Loucy (cell line): ENCODE results near the gene TSHZ2.

Experiments used
- H2AFZ ChIP-seq: fragments of 200-600 bp; sonication (generic); 2 replicates; pipeline ENCODE4 v1.6.0; 2016; ENCODE audit warnings: antibody characterized with exemption, mild to moderate bottlenecking, low read length, moderate library complexity
- H3F3A ChIP-seq: fragments of 200-600 bp; 2 replicates; pipeline ENCODE4 v1.6.0; 2016; ENCODE audit warnings: antibody characterized with exemption, low read depth, mild to moderate bottlenecking
- H3K27me3 ChIP-seq: fragments of 200-600 bp; sonication (generic); 2 replicates; pipeline ENCODE4 v1.6.1; 2014; ENCODE audit warnings: low read length, mild to moderate bottlenecking; ENCODE audit not compliant: insufficient read depth, poor library complexity, severe bottlenecking
- H3K36me3 ChIP-seq: fragments of 200-600 bp; sonication (generic); 2 replicates; pipeline ENCODE4 v1.6.1; 2016; ENCODE audit warnings: low read length; ENCODE audit not compliant: insufficient read depth
- H3K4me1 ChIP-seq: fragments of 200-600 bp; sonication (generic); 2 replicates; pipeline ENCODE4 v1.5.1; 2014; ENCODE audit warnings: low read length, mild to moderate bottlenecking; ENCODE audit not compliant: insufficient read depth, poor library complexity, severe bottlenecking
- H3K4me2 ChIP-seq: fragments of 200-600 bp; sonication (generic); 2 replicates; pipeline ENCODE4 v1.6.0; 2014; ENCODE audit warnings: antibody characterized with exemption, low read length, low read depth, mild to moderate bottlenecking; ENCODE audit not compliant: poor library complexity, severe bottlenecking
- H3K4me3 ChIP-seq: fragments of 200-600 bp; sonication (generic); 2 replicates; pipeline ENCODE4 v1.5.1; 2014; ENCODE audit warnings: low read length, mild to moderate bottlenecking, mixed read lengths; ENCODE audit not compliant: poor library complexity, severe bottlenecking
- H3K79me2 ChIP-seq: fragments of 200-600 bp; sonication (generic); 2 replicates; pipeline ENCODE4 v1.6.1; 2014; ENCODE audit warnings: low read length; ENCODE audit not compliant: insufficient read depth
- H3K9ac ChIP-seq: fragments of 200-600 bp; sonication (generic); 2 replicates; pipeline ENCODE4 v1.6.0; 2014; ENCODE audit warnings: mild to moderate bottlenecking, low read depth, low read length, moderate library complexity; ENCODE audit not compliant: poor library complexity, severe bottlenecking
- H3K9me2 ChIP-seq: fragments of 200-600 bp; sonication (generic); replicated peaks from 2 replicates; pipeline ENCODE4 v1.6.1; 2016; ENCODE audit warnings: low read depth, low read length, mixed read lengths
- H3K9me3 ChIP-seq: fragments of 200-600 bp; sonication (generic); 2 replicates; pipeline ENCODE4 v1.6.1; 2014; ENCODE audit warnings: mild to moderate bottlenecking, antibody characterized with exemption, low read length, low read depth; ENCODE audit not compliant: insufficient read depth
- H4K20me1 ChIP-seq: fragments of 200-600 bp; sonication (generic); 2 replicates; pipeline ENCODE4 v1.6.0; 2014; ENCODE audit warnings: antibody characterized with exemption, low read length, mild to moderate bottlenecking; ENCODE audit not compliant: insufficient read depth, poor library complexity, severe bottlenecking
- CTCF ChIP-seq: fragments of 200-600 bp; sonication (generic); conservative IDR thresholded peaks from 2 replicates; pipeline ENCODE4 v1.5.1; 2014; ENCODE audit warnings: mild to moderate bottlenecking, antibody characterized with exemption, low read length
- EZH2phosphoT487 ChIP-seq: fragments of 200-600 bp; IDR thresholded peaks from 2 replicates; pipeline ENCODE4 v1.6.1; 2018; ENCODE audit warnings: antibody characterized with exemption, mild to moderate bottlenecking, moderate library complexity, borderline replicate concordance

Gene TSHZ2

GRCh38 chr20:53161073-53161472, 188.9 kb downstream of the TSHZ2 start:
- Histone ChIP-seq H3K9me3 (no peaks in the 10 kb centered on the region), H3K4me3 (no peak overlapping the region), H3K4me1 (no peaks in the 10 kb centered on the region), H3K9ac (no peak overlapping the region), H4K20me1 (no peaks in the 10 kb centered on the region), H3K36me3 (no peaks in the 10 kb centered on the region), H3F3A (no peaks in the 10 kb centered on the region), H2AFZ (no peak overlapping the region), H3K9me2 (no peaks in the 10 kb centered on the region), H3K27me3 (no peaks in the 10 kb centered on the region), H3K79me2 (no peaks in the 10 kb centered on the region), H3K4me2 (no peak overlapping the region)
- TF ChIP-seq EZH2phosphoT487 = no peak
- TF ChIP-seq CTCF = no peak

DNA sequence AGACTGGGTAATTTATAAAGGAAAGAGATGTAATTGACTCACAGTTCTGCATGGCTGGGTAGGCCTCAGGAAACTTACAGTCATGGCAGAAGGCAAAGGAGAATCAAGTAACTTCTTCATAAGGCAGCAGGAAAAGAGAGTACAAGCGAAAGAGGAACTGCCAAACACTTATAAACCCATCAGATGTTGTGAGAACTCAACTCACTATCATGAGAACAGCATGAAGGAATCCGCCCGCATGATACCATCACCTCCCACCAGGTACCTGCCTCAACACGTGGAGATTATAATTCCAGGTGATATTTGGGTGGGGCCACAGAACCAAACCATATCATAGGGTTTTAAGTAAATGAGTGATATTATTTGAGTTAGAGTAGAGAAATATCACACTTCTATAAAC, 189.3 kb downstream of the TSHZ2 start:
- H3K9me3 ChIP-seq = no peaks in the 10 kb centered on the region
- no peaks in the 10 kb centered on the region for H3K36me3 ChIP-seq
- no peak overlapping the region for H3K4me3 ChIP-seq
- H3K9me2 ChIP-seq = no peaks in the 10 kb centered on the region
- no peak overlapping the region for H2AFZ ChIP-seq
- no peak overlapping the region for H3K4me2 ChIP-seq
- no peaks in the 10 kb centered on the region for H3F3A ChIP-seq
- no peaks in the 10 kb centered on the region for H3K4me1 ChIP-seq
- TF ChIP-seq EZH2phosphoT487 (no peak), CTCF (no peak)
- no peaks in the 10 kb centered on the region for H3K79me2 ChIP-seq
- H4K20me1 ChIP-seq = no peaks in the 10 kb centered on the region
- no peaks in the 10 kb centered on the region for H3K27me3 ChIP-seq
- no peak overlapping the region for H3K9ac ChIP-seq

DNA sequence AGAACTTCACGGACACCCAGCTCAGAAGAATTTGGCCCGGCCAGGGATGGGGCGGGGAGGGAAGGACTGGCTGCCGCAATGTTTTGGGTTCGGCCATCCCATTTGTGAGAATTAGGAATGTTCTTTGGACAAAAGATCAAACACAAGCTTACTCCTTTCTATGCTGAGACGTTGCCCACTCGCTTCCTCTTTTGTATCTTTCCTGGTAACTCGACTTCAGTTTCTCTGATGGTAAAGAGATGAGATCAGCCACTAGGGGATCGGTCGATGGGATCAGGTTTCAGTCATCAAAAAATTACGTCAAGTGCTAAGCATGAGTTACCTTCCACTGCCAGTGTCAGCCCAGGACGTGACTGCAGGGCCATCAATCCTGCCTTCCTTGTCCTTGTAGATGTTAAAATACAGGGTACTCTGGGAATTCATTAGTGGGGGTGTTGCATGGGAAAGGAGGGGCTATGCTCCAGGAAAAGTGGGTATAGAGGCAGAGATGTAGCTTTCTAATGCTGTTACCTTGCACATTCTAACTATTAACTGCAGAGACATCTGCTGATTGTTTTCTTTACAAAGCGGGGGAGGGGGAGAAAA, 190.2 kb downstream of the TSHZ2 start:
- H2AFZ ChIP-seq = no peak overlapping the region
- no peaks in the 10 kb centered on the region for H3K9me2 ChIP-seq
- H3K79me2 ChIP-seq = no peaks in the 10 kb centered on the region
- no peaks in the 10 kb centered on the region for H4K20me1 ChIP-seq
- TF ChIP-seq CTCF = no peak
- no peak for TF ChIP-seq EZH2phosphoT487
- no peak overlapping the region for H3K4me2 ChIP-seq
- H3K4me1 ChIP-seq = no peaks in the 10 kb centered on the region
- H3F3A ChIP-seq = no peaks in the 10 kb centered on the region
- no peaks in the 10 kb centered on the region for H3K9me3 ChIP-seq
- no peaks in the 10 kb centered on the region for H3K27me3 ChIP-seq
- H3K36me3 ChIP-seq = no peaks in the 10 kb centered on the region
- H3K9ac ChIP-seq = no peak overlapping the region
- no peak overlapping the region for H3K4me3 ChIP-seq
